ENCODE results near the gene CERS5. TPM values are rescaled to one million over a fixed set of nuclear protein-coding genes. Genes with fewer than 3 reads are reported as not detected.
"Not testable (repeated sequence)": the region's sequence is repeated elsewhere in the genome, so short reads cannot be mapped to it uniquely, and the experiment has no call there.

CERS5 gene
- polyA plus RNA-seq, 4 donors, result 67.7 to 86.7 (median 78.3) TPM

DNA sequence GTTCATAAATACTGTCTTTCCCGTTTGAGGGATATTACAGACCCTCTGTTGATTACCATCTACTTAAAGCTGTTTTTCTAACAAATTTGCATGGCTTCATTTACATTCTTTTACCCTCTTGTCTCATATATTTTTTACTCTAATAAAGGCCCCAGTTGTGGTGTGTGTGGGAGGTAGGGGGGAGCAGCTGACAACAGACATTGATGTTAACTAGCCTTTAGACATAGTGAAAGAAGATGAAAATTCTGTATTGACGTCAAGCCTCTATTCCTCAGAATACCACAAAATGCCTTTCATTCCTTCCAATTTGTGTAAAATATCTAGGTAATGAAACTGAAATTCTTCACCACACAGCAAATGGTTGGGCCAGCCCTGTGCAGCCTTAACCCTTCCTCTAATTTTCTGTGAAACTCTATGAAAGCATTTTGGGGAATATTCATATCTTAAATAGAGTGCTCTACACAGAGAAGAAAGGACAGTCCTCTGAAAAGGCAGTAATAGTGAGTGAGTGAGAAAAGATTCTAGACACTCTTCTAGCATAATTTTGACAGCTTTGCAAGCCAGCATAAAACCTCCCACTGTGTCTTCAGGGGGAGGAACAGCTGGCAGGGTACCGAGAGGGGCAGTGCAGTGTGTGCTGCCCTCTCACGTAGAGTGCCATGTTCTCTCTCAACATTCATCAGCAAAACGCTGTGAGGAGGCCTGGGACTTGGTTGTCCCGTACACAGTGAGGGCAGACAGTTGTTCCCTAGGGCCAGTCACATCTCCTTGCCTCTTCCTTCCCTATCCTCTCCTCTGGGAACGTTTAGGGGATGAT lies 20.1 kb upstream of the CERS5 start:
- DNase-seq (ENCODE audit: low read depth in 4 of 4, low spot score in 2 of 4), result no peak

DNA sequence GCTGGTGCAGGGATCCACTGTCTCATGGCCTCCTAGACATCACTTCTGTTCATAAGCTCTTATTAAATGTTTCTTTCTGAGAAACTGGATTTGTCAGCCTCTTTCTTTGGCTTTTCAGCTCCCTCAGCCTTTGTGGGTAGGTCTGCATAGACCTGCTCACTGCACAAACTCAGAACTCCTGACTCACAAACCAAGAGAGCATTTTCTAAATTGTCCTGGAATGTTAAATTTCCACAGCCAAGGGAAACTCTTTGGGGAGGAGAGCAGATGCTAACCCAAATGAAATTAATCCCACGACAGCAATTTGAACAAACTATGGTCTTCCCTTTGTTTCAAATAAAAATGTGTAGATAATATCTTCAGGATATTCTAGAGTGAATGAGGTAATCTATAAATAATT lies 19.5 kb upstream of the CERS5 start:
- no peak for DNase-seq (ENCODE audit: low read depth in 4 of 4, low spot score in 2 of 4)

- DNase-seq (ENCODE audit: low read depth in 4 of 4, low spot score in 2 of 4), result no peak
These were observed 18.9 kb upstream of the CERS5 start for GRCh38 chr12:50185970-50186663.

DNA sequence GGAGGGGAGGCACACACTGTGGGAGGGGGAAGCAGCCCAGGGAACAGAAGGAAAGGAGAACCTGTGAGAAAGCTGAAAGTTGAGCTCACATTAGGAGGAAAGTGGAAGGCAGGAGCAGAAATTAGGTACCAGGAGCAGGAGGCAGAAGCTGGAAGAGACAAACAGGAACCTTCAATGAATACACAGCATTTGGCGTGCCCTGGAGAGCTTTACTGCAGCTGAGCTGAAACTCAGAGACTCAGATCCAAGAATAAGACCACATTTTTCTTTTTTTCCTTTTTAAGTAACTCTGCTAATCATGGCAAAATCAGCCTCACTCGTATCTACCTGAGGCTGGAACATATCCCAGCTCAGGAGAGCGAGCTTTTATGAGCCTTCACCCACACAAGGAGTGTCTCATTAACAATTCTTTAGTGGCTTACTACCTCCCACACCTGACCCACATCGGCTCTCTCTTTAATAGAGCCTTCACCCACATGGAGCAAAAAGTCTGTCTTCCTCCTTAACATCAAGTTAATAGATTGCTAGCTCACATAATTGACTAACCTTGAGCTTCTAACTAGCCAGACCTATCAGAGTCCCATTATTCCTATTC lies 18.2 kb upstream of the CERS5 start:
- DNase-seq (ENCODE audit: low read depth in 4 of 4, low spot score in 2 of 4), result no peak

DNA sequence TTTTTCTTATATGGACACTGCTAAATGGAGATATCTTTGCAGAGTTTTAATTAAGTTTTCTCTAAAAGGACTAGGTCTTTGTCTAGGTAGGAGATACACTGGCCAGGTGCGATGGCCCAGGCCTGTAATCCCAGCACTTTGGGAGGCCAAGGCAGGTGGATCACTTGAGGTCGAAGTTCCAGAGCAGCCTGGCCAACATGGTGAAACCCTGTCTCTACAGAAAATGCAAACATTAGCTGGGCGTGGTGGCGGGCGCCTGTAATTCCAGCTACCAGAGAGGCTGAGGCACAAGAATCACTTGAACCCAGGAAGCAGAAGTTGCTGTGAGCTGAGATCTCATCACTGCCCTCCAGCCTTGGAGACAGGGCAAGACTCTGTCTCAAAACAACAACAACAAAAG lies 17.1 kb upstream of the CERS5 start:
- no peak for DNase-seq (ENCODE audit: low read depth in 4 of 4, low spot score in 2 of 4)

- no peak for DNase-seq (ENCODE audit: low read depth in 4 of 4, low spot score in 2 of 4)
These were observed 15.3 kb upstream of the CERS5 start for GRCh38 chr12:50182461-50182860.

GRCh38 chr12:50181691-50182090 lies 14.5 kb upstream of the CERS5 start:
- DNase-seq (ENCODE audit: low read depth in 4 of 4, low spot score in 2 of 4), result no peak

GRCh38 chr12:50175716-50176026 lies 8.5 kb upstream of the CERS5 start:
- no peak for DNase-seq (ENCODE audit: low read depth in 4 of 4, low spot score in 2 of 4)

DNA sequence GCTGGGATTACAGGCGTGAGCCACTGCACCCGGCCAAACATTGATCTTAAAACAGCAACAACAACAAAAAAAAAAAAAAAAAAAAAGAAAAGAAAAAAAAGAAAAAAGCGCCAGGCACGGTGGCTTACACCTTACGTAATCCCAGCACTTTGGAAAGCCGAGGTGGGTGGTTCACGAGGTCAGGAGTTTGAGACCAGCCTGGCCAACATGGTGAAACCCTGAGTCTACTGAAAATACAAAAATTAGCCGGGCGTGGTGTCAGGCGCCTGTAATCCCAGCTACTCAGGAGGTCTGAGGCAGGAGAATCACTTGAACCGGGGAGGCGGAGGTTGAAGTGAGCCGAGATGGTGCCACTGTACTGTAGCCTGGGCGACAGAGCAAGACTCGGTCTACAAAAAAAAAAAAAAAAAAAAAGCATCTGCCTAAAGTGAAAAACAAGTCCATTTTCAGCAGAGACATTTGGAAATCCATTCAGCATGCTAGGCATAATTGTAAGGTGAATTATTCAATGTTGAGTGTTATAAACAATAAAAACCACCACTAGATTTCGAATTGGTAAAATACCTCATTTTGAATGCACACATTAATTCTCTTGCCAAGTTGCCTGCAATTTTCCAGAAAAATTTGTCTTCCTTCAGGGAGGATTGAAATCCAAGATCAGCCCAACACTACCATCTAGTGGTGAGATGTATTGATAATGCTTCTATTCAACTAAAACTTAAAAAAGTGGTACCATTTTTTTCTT lies 8.0 kb upstream of the CERS5 start:
- DNase-seq (ENCODE audit: low read depth in 4 of 4, low spot score in 2 of 4), result peak in 3 of 4 donors; percentile 39 to 76 (median 56)

- DNase-seq (ENCODE audit: low read depth in 4 of 4, low spot score in 2 of 4), result peak in 1 of 4 donors; percentile 11
These were observed 445 bp downstream of the CERS5 start for GRCh38 chr12:50166799-50167048.

DNA sequence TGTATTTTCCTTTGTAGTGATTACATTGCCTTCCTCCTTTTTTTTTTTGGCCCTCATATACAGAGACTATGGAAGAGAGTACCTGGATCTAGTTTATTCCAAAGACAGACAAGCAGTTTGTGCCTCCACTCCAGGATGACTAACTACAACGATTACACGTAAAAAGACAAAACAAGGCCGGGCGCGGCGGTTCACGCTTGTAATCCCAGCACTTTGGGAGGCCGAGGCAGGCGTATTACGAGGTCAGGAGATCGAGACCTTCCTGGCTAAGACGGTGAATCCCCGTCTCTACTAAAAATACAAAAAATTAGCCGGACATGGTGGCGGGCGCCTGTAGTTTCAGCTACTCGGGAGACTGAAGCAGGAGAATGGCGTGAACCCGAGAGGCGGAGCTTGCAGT lies 2.2 kb downstream of the CERS5 start:
- DNase-seq (ENCODE audit: low read depth in 4 of 4, low spot score in 2 of 4), result no peak

GRCh38 chr12:50162230-50162629 lies 4.9 kb downstream of the CERS5 start:
- DNase-seq (ENCODE audit: low read depth in 4 of 4, low spot score in 2 of 4), result no peak

DNA sequence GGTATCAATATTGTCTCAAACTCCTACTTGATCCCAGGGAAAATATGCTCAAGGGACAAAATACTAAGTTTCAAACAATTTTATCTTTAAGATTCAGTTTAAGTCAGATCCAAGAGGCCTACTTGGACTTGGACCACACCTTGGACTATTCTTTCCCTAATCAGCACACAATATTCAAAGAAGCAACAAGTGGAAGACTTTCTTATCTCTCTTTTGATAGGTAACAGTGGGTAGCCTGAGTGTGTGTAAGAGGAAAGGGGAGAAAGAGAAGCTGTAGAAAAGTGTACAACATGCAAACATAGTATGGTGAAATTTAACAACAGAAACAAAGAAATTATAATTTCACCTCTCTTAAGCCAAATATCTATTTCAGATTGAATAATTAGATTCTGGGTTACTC lies 6.5 kb downstream of the CERS5 start:
- DNase-seq (ENCODE audit: low read depth in 4 of 4, low spot score in 2 of 4), result no peak

- no peak for DNase-seq (ENCODE audit: low read depth in 4 of 4, low spot score in 2 of 4)
These were observed 9.9 kb downstream of the CERS5 start for GRCh38 chr12:50157259-50157658.

GRCh38 chr12:50156641-50157040 lies 10.5 kb downstream of the CERS5 start:
- no peak for DNase-seq (ENCODE audit: low read depth in 4 of 4, low spot score in 2 of 4)

DNA sequence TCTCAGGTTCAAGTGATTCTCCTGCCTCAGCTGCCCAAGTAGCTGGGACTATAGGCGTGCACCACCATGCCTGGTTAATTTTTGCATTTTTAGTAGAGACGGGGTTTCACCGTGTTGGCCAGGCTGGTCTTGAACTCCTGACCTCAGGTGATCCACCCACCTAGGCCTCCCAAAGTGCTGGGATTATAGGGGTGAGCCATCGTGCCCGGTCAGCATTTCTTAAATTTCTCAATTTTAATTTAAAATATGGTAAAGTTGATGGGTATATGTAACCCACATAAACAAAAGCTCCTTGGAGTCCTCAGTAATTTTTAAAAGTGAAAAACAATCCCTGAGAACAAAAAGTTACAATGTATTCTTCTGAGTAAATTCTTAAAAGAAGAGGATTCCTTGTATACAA lies 12.2 kb downstream of the CERS5 start:
- not testable (repeated sequence) for DNase-seq (ENCODE audit: low read depth in 4 of 4, low spot score in 2 of 4)

DNA sequence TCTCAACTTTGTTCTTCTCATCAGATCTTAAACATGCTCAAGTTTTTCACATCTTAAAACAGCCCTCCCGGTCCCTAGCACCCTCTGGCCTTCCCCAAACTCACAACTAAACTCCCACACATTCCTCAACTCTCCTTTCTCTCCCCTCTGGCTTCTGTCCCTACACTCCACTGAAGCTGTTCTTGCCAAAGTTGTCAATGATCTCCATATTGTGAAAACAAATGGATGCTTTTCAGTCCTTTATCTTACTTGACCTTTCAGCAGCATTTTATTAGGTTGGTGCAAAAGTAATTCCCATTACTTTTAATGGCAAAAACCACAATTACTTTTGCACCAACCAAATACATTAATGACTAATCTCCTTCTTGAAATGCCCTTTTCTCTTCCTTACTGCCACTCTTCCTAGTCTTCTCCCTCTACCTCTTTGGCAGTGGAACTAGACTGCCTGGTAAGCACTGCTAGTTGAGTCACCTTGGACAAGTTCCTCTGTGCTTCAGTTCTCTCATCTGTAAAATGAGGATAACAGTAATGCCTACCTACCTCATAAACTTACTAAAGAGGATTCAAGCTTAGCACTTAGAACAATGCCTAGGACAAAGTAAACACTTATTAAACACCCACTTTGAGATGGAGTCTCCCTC lies 16.0 kb downstream of the CERS5 start:
- DNase-seq (ENCODE audit: low read depth in 4 of 4, low spot score in 2 of 4), result no peak

DNA sequence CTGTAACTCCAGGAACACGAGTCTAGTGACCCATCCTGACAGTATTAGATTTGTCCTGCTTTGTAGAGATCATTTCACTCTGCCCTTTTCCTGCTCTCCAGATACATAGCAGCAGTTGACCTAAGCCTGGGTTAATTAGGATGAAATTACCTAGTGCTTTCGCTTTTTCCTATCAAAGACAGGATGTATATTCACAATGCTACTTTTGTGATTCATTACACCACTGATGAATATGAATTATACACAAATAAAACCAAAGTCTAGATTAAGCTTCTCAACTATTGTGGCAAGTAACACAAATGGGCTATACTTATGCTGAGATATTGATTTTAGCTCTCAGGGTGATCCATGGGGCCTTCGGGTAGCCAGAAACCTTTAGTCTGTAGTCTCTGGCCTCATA lies 17.9 kb downstream of the CERS5 start:
- no peak for DNase-seq (ENCODE audit: low read depth in 4 of 4, low spot score in 2 of 4)

DNA sequence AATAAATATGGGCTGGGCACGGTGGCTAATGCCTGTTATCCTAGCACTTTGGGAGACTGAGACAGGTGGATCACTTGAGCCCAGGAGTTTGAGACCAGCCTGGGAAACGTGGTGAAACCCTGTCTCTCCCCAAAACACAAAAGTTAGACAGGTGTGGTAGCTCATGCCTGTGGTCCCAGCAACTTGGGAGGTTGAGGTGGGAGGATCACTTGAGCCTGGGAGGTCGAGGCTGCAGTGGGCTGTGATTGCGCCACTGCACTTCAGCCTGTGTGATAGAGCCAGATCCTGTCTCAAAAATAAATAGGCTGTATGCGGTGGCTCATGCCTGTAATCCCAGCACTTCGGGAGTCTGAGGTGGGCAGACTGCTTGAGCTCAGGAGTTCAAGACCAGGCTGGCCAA lies 19.2 kb downstream of the CERS5 start:
- not testable (repeated sequence) for DNase-seq (ENCODE audit: low read depth in 4 of 4, low spot score in 2 of 4)

- no peak for DNase-seq (ENCODE audit: low read depth in 4 of 4, low spot score in 2 of 4)
These were observed 19.9 kb downstream of the CERS5 start for GRCh38 chr12:50147281-50147680.

DNA sequence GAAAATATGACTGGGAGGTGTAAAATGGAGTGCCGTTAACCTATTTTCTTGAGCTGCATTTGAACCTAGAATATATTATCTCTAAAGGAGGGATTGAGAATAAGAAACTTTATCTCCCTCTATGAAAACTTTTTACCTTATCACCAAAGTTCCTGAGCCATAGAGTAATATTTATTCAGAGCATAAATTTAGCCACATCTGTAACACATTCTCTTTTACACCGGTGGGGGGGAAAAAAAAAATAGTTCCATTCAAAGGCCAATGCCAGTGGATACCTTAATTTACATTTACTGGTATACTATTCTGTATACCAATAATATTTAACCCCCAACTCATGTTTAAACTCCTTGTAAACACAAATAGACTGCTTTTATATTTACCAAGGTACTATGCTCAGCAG lies 21.7 kb downstream of the CERS5 start:
- DNase-seq (ENCODE audit: low read depth in 4 of 4, low spot score in 2 of 4), result no peak
